Measurements from ENCODE around the gene COL12A1. TPM values are rescaled to one million over a fixed set of nuclear protein-coding genes. Genes with fewer than 3 reads are reported as not detected.

Gene COL12A1
- total and polyA plus RNA-seq, 2 experiments from 2014 or later: 0.39 to 6.3 TPM

- no peak for TF ChIP-seq ZNF462 (CRISPR knock-in tag; IDR thresholded peaks at IDR 0.05)
- no peak for TF ChIP-seq ZNF331 (CRISPR knock-in tag; IDR thresholded peaks at IDR 0.05; ENCODE audit: low read depth)
- no peak for TF ChIP-seq STAT1 (IDR thresholded peaks at IDR 0.05; ENCODE audit: unreplicated experiment)
- no peak for TF ChIP-seq EZH2 (IDR thresholded peaks at IDR 0.05; ENCODE audit: low read depth, unreplicated experiment)
- no peak for TF ChIP-seq NANOG (IDR thresholded peaks at IDR 0.05; ENCODE audit: borderline replicate concordance)
- TF ChIP-seq JUNB (IDR thresholded peaks at IDR 0.05; ENCODE audit: unreplicated experiment): no peak
These were observed 97.4 kb downstream of the COL12A1 start (continued) for GRCh38 chr6:75108333-75108974.

DNA sequence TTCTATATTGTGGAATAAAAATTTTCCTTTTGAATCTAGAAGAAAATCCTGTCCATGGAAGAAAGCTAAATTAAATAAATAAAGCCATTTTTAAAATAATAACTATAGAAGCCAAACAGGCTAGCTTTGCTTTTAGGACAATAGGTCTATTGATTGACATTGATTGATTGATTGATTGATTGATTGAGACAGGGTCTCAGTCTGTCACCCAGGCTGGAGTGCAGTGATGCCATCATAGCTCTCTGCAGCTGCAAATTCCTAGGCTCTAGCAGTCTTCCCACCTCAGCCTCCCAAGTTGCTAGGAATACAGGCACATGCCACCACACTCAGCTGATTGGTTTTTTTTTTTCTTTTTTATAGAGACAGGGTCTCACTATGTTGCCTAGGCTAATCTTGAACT is 97.9 kb downstream of the COL12A1 start:
- Mint-ChIP-seq H3K9me3 (no peaks in the 10 kb centered on the region), H3K4me3 (no peak overlapping the region), H3K27me3 (ENCODE audit: insufficient read depth, low read depth, poor library complexity) (no peaks in the 10 kb centered on the region), H3K27ac (no peak overlapping the region), H3K4me1 (no peaks in the 10 kb centered on the region), H3K36me3 (ENCODE audit: low read depth) (no peaks in the 10 kb centered on the region)
- no peaks in the 10 kb centered on the region for H3K4me1 ChIP-seq (ENCODE audit: insufficient read depth)
- no peak overlapping the region for H3K27ac ChIP-seq (ENCODE audit: low read depth)
- no peak overlapping the region for H3K4me3 ChIP-seq
- DNase-seq (ENCODE audit: low spot score): no peak
- no peaks in the 10 kb centered on the region for H3K36me3 ChIP-seq (ENCODE audit: insufficient read depth)
- H2AFZ ChIP-seq: no peak overlapping the region
- ATAC-seq: no peak
- H4K20me1 ChIP-seq (replicated peaks; ENCODE audit: insufficient read depth): no peaks in the 10 kb centered on the region
- no peak overlapping the region for H3K4me2 ChIP-seq
- H3K27me3 ChIP-seq (ENCODE audit: insufficient read depth): no peaks in the 10 kb centered on the region
- H3F3A ChIP-seq (replicated peaks; ENCODE audit: low read depth): no peaks in the 10 kb centered on the region
- H3K79me2 ChIP-seq (replicated peaks; ENCODE audit: insufficient read depth): no peaks in the 10 kb centered on the region
- no peaks in the 10 kb centered on the region for H3K9me2 ChIP-seq (ENCODE audit: insufficient read depth)
- TF ChIP-seq ZNF462 (CRISPR knock-in tag; IDR thresholded peaks at IDR 0.05) (no peak), NANOG (IDR thresholded peaks at IDR 0.05; ENCODE audit: borderline replicate concordance) (no peak), JUNB (IDR thresholded peaks at IDR 0.05; ENCODE audit: unreplicated experiment) (no peak)
